Gastrocnemius medialis (tissue), 4 donors: ENCODE data around the gene IRF2BPL. TPM values are rescaled to one million over a fixed set of nuclear protein-coding genes. Genes with fewer than 3 reads are reported as not detected.

ENCODE experiments used
- ATAC-seq, 2 donors: fragments of 150-250 bp; one replicate each; pipeline ENCODE4 v1.9.1; 2016
- DNase-seq, 2 donors: peaks; one replicate each; pipeline ENCODE4 v3.0.0-alpha.2; 2019
- H3K27ac ChIP-seq, 4 donors: fragments of 200-600 bp; sonication (generic); 1 replicate in 1 of 4; 2 replicates in 3 of 4; pipeline ENCODE4 v1.5.1; 2016 to 2018; ENCODE audit warnings: mild to moderate bottlenecking in 2 of 4, moderate library complexity in 1 of 4
- H3K27me3 ChIP-seq, 3 donors: fragments of 200-600 bp; sonication (generic) in 2 of 3; 1 replicate in 1 of 3; 2 replicates in 2 of 3; pipeline versions ENCODE4 v1.5.1 to v1.6.0; 2016 to 2019; ENCODE audit warnings: mild to moderate bottlenecking in 1 of 3, moderate library complexity in 1 of 3
- H3K36me3 ChIP-seq, 2 donors: fragments of 200-600 bp; sonication (generic) in 1 of 2; one replicate each; pipeline ENCODE4 v1.5.1; 2017 to 2018
- H3K4me1 ChIP-seq, 2 donors: fragments of 200-600 bp; sonication (generic) in 1 of 2; one replicate each; pipeline ENCODE4 v1.5.1; 2016 to 2017; ENCODE audit warnings: mild to moderate bottlenecking in 2 of 2
- H3K4me3 ChIP-seq, 4 donors: fragments of 200-600 bp; sonication (generic) in 3 of 4; 1 replicate in 1 of 4; 2 replicates in 3 of 4; pipeline ENCODE4 v1.5.1; 2016 to 2019; ENCODE audit warnings: mild to moderate bottlenecking in 2 of 4
- H3K9me3 ChIP-seq, 3 donors: fragments of 200-600 bp; sonication (generic) in 2 of 3; 1 replicate in 1 of 3; 2 replicates in 2 of 3; pipeline ENCODE4 v1.5.1; 2016 to 2019
- POLR2A ChIP-seq, 2 donors: fragments of 450-650 bp; IDR thresholded peaks; one replicate each; pipeline ENCODE4 v1.6.1; 2017; ENCODE audit warnings: antibody characterized with exemption in 2 of 2, mild to moderate bottlenecking in 2 of 2, moderate library complexity in 2 of 2
- in situ Hi-C, 4 donors: fragments of 200-750 bp; cut with MboI; loops; one replicate each; pipeline versions ENCODE4 v1.15.0 to v1.8.0; 2017; ENCODE audit warnings: low sequenced_read_pairs in 4 of 4
- intact Hi-C: fragments of 100-400 bp; cut with DNase I; formaldehyde crosslinking; loops from one replicate; pipeline ENCODE4 v1.15.1; 2023; ENCODE audit warnings: low total_unique reads
- total RNA-seq, 4 donors: library from RNA; depleted of rRNA; stranded (reverse); fragments of >200 nt; gene quantifications; one replicate each; pipeline versions ENCODE4 v1.1.0 to v1.2.3, GENCODE V29; 2016
- TF ChIP-seq, protein P1 (sequence below), 5 experiments: fragments of 450-650 bp in 3 of 5; fragments of 200-600 bp in 2 of 5; sonication (generic) in 2 of 5; IDR thresholded peaks in 4 of 5; conservative IDR thresholded peaks in 1 of 5; 1 replicate in 4 of 5; 2 replicates in 1 of 5; pipeline ENCODE4 v1.5.1; 2016 to 2019; ENCODE audit warnings: antibody characterized with exemption in 5 of 5, mild to moderate bottlenecking in 3 of 5, moderate library complexity in 3 of 5

IRF2BPL gene
- total RNA-seq, 4 donors from 2014 or later = 15.0 to 26.4 (median 17.0) TPM

DNA sequence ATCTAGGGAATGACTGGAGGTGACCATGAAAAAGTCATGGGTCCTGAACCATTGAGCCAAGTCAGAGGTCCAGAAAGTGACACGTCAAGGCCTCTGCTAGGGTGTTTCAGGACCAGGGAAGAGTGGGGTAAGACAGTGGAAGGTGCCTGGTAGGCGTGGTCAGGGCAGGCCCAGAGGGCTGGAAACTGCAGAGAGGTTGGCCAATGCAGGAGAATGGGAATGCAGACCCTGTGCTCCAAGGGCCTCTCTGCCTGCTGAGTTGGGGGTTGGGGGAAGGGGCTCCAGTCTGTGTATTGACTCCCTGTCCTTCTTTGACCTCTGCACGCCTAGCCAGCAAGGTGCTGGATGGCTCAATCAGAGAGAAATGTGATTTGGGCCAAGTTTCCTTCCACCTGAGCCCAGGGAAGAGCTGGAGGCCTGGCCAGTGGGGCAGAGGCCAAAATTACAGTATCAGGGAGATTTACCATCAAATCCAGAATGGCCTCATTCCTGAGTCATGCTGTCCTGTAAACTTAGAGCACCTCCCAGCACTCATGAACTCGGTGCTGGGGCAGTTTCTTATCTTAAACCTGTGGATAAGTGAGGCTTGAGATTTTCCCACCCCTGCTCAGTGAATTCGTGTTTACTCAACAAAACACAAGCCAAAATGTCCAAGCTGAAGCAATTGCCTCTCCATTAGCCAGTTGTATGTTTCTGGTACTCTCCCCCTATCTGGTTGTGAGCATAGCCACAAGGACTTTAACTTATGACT is 24.4 kb downstream of the IRF2BPL start:
- DNase-seq = no peak
- ATAC-seq = no peak
- intact Hi-C loops (no loop called here), in situ Hi-C loops (no loop called here)
- Histone ChIP-seq H3K27ac (no peak overlapping the region), H3K27me3 (no peaks in the 10 kb centered on the region), H3K4me1 (peaks cover 41 to 54% of the 10 kb centered on the region in 2 donors), H3K4me3 (no peak overlapping the region), H3K9me3 (no peaks in the 10 kb centered on the region), H3K36me3 (no peaks in the 10 kb centered on the region)
- TF ChIP-seq, protein P1, sequence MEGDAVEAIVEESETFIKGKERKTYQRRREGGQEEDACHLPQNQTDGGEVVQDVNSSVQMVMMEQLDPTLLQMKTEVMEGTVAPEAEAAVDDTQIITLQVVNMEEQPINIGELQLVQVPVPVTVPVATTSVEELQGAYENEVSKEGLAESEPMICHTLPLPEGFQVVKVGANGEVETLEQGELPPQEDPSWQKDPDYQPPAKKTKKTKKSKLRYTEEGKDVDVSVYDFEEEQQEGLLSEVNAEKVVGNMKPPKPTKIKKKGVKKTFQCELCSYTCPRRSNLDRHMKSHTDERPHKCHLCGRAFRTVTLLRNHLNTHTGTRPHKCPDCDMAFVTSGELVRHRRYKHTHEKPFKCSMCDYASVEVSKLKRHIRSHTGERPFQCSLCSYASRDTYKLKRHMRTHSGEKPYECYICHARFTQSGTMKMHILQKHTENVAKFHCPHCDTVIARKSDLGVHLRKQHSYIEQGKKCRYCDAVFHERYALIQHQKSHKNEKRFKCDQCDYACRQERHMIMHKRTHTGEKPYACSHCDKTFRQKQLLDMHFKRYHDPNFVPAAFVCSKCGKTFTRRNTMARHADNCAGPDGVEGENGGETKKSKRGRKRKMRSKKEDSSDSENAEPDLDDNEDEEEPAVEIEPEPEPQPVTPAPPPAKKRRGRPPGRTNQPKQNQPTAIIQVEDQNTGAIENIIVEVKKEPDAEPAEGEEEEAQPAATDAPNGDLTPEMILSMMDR (IDR thresholded peaks at IDR 0.05 in 4 of 5, conservative IDR thresholded peaks at IDR 0.05 in 1 of 5) = no peak
- TF ChIP-seq POLR2A (IDR thresholded peaks at IDR 0.05) = no peak

DNA sequence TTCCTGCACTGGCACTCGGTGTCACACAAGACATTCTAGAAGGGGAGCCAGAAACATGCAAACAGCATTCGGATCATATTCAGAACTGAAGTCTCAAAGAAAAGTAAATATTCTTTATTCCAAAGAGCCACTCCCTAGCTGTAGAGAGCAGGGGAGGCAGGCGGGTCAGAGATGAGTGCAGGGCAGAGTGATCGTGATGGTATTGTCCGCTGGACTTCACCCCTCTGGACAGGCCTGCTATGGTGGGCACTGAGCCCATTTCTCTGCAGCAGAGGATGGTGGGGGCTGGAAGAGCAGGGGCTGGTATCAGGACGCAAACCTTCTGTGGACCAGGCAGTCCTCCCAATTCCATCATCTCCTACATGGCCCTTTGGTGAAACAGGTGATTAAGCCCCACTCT is 25.6 kb downstream of the IRF2BPL start:
- Histone ChIP-seq H3K4me1 (peaks cover 29 to 42% of the 10 kb centered on the region in 2 donors), H3K36me3 (no peaks in the 10 kb centered on the region), H3K27me3 (no peaks in the 10 kb centered on the region), H3K4me3 (no peak overlapping the region), H3K27ac (no peak overlapping the region), H3K9me3 (no peaks in the 10 kb centered on the region)
- DNase-seq (no peak), ATAC-seq (no peak)
- no peak for TF ChIP-seq POLR2A (IDR thresholded peaks at IDR 0.05)
- TF ChIP-seq, protein P1 (IDR thresholded peaks at IDR 0.05 in 4 of 5, conservative IDR thresholded peaks at IDR 0.05 in 1 of 5) = no peak
- in situ Hi-C loops = no loop called here
- intact Hi-C loops = no loop called here

DNA sequence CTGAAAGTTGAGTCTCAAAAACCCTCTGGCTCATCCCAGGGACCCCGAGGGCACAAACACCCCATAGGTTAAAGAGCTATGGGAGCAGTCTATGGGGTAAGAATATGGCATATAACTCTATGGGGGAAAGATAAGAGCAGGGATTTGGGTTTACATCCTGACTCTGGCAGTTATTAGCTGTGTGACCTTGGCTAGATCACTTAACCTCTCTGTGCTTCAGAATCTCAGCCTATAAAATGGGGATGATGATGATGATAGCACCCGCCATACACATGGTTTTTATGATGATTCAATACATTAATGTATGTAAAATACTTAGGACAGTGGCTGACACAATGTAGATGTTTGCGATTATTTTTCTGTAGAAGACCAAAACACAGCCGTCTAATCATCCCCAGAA is 26.2 kb downstream of the IRF2BPL start:
- no peak for DNase-seq
- H3K4me1 ChIP-seq = peaks cover 25 to 36% of the 10 kb centered on the region in 2 donors
- no peaks in the 10 kb centered on the region for H3K9me3 ChIP-seq
- H3K27me3 ChIP-seq = no peaks in the 10 kb centered on the region
- no peak overlapping the region for H3K27ac ChIP-seq
- intact Hi-C loops (no loop called here), in situ Hi-C loops (no loop called here)
- H3K36me3 ChIP-seq = no peaks in the 10 kb centered on the region
- TF ChIP-seq POLR2A (IDR thresholded peaks at IDR 0.05) = no peak
- no peak for ATAC-seq
- H3K4me3 ChIP-seq = no peak overlapping the region

DNA sequence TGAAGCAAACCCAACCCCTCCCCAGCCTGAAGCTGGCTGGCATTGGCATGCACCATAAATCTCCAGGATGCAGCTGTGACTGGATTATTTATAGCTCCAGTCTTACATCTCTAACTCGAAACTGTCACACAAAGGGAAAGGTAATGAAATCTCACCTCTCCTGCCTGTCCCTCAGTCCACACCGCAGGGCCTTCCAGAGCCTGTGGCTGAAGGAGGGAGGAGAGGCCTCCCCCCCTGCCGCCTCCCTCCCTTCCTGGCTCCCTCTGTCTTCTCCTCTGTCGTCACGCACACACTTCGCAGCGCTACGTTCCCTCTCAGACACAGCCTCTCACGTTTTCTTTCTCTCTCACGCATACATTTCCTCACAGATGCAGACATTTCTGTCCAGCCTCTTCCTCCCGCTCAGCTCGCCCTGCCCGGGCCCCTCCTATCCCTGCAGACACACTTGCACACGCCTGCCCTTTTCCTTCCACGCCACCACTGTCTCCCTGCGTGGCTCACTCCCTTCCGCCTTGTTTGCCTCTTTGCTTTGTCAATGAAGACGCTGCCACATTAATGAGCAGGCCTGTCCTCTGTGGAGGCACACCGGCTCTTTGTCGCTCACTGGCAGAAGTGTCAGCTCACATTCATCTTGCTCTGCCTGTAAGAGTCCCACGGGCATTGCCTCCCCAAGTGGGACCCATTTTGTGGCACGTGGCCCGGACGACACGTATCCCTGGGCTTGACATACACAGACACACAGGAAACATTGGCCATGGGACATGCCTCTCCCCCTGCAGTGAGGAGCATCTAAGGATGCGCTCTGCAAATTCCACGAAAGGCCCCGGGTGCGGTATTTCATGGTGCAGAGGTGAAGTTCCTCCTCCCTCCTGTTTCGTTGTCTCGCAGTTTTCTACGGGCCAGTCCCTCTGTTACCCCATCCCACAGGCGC is 27.9 kb downstream of the IRF2BPL start:
- no peaks in the 10 kb centered on the region for H3K36me3 ChIP-seq
- TF ChIP-seq, protein P1 (IDR thresholded peaks at IDR 0.05 in 4 of 5, conservative IDR thresholded peaks at IDR 0.05 in 1 of 5) = no peak
- TF ChIP-seq POLR2A (IDR thresholded peaks at IDR 0.05) = no peak
- ATAC-seq (peak; percentile 95 to 97), DNase-seq (peak; percentile 52 to 87)
- peaks cover 18 to 25% of the 10 kb centered on the region in 2 donors for H3K4me1 ChIP-seq
- H3K27me3 ChIP-seq = no peaks in the 10 kb centered on the region
- peak overlapping the region; percentile 73 to 89 (median 85) for H3K27ac ChIP-seq
- in situ Hi-C loops (no loop called here), intact Hi-C loops (loop anchor here (2.0 kb wide), 2 partner anchors 44 to 68 kb away; no protein-coding TSS in a partner anchor)
- peak overlapping the region; percentile 5 to 46 (median 30) for H3K4me3 ChIP-seq
- no peaks in the 10 kb centered on the region for H3K9me3 ChIP-seq

DNA sequence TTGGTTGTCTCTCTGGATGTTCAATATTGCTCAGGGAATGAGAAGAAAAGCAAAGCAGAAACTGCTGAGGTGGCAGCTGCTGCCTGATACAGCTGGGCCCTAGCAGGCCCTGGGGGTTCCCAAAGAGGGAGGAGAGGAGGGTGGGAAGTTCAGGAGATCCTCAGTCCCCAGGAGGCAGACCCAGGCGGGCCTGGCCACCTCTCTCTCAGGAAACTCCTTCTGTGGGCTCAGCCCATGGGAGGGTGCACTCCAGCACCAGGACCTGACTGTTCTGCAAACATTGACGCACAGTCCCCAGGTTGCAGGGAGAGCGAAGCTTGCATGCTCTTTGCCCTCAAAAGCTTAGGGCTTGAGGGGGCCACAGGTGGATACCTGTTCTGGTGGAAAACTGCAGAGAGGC is 29.6 kb downstream of the IRF2BPL start:
- Histone ChIP-seq H3K4me3 (no peak overlapping the region), H3K27me3 (no peaks in the 10 kb centered on the region), H3K9me3 (no peaks in the 10 kb centered on the region), H3K27ac (no peak overlapping the region), H3K4me1 (peaks cover 17 to 18% of the 10 kb centered on the region in 2 donors), H3K36me3 (no peaks in the 10 kb centered on the region)
- in situ Hi-C loops (no loop called here), intact Hi-C loops (no loop called here)
- DNase-seq (no peak), ATAC-seq (no peak)
- TF ChIP-seq, protein P1 (IDR thresholded peaks at IDR 0.05 in 4 of 5, conservative IDR thresholded peaks at IDR 0.05 in 1 of 5) = no peak
- no peak for TF ChIP-seq POLR2A (IDR thresholded peaks at IDR 0.05)
